Epithelial cell of proximal tubule (primary cell): ENCODE data around the gene CP. TPM values are rescaled to one million over a fixed set of nuclear protein-coding genes. Genes with fewer than 3 reads are reported as not detected.
A peak's percentile ranks its signal among the peaks of the same experiment; 100 is the strongest.

Experiments used
- DNase-seq: peaks from one replicate; pipeline ENCODE4 v3.0.0-alpha.2; 2011; ENCODE audit warnings: low read depth
- H3K4me3 ChIP-seq: 2 replicates; pipeline ENCODE4 v1.5.1; 2011; ENCODE audit warnings: low read depth, mild to moderate bottlenecking, low read length
- total RNA-seq: library from RNA; depleted of rRNA; stranded (reverse); fragments of >200 nt; gene quantifications from 2 replicates; pipeline ENCODE4 v1.2.3, GENCODE V29; 2015
- TF ChIP-seq, protein P1 (sequence below): conservative IDR thresholded peaks from 2 replicates; pipeline ENCODE4 v1.5.1; 2012; ENCODE audit warnings: low read depth, mild to moderate bottlenecking, low read length

Gene CP
- total RNA-seq, 1 donor from 2014 or later = not detected

- no peak overlapping the region for H3K4me3 ChIP-seq
- DNase-seq = no peak
- TF ChIP-seq, protein P1, sequence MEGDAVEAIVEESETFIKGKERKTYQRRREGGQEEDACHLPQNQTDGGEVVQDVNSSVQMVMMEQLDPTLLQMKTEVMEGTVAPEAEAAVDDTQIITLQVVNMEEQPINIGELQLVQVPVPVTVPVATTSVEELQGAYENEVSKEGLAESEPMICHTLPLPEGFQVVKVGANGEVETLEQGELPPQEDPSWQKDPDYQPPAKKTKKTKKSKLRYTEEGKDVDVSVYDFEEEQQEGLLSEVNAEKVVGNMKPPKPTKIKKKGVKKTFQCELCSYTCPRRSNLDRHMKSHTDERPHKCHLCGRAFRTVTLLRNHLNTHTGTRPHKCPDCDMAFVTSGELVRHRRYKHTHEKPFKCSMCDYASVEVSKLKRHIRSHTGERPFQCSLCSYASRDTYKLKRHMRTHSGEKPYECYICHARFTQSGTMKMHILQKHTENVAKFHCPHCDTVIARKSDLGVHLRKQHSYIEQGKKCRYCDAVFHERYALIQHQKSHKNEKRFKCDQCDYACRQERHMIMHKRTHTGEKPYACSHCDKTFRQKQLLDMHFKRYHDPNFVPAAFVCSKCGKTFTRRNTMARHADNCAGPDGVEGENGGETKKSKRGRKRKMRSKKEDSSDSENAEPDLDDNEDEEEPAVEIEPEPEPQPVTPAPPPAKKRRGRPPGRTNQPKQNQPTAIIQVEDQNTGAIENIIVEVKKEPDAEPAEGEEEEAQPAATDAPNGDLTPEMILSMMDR = no peak
Measured at GRCh38 chr3:149258298-149258697, 36.7 kb upstream of the CP start.

- DNase-seq = no peak
- TF ChIP-seq, protein P1 = no peak
- no peak overlapping the region for H3K4me3 ChIP-seq
Measured at GRCh38 chr3:149252272-149252671, 30.6 kb upstream of the CP start.

- TF ChIP-seq, protein P1 = no peak
- no peak overlapping the region for H3K4me3 ChIP-seq
- DNase-seq = no peak
Measured at GRCh38 chr3:149251186-149251585, 29.6 kb upstream of the CP start.

DNA sequence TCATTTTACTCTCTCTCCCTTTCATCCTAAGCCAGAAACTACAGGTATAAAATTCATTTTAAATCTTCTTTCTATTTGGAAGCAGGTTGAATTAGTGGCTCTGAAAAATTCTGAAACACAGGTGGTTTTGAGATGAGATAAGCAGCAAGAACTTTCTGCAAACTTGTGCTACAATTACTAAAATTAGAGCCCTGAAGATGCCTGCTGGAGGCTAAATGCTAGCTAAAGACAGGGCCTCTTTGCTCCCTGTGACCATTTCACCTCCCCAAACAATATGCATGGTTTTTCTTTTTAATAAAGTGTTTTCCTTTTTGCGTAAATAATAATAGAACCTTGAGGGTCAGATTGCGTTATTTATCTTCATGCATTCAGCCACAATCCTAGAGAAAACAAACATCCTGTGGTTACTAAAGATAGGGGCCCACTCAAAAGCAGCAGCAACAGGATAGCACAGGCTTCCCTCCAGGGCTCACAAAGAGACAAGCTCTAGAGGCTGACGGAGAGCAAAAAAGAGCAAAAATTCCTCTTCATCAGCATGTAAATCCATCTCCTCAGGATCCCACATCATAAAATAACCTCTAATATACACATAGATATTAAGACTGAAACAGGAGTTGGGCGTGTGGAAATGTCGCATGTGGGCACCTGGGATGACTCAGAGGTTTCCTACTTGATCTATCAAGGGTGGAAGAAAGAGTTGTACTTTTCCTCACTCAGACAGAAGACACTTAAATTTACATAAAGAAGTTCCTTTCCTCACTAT, 26.5 kb upstream of the CP start:
- TF ChIP-seq, protein P1 = no peak
- no peak overlapping the region for H3K4me3 ChIP-seq
- DNase-seq = no peak

GRCh38 chr3:149247008-149247710, 25.5 kb upstream of the CP start:
- TF ChIP-seq, protein P1 = no peak
- DNase-seq = no peak

GRCh38 chr3:149245738-149246451, 24.3 kb upstream of the CP start:
- no peak overlapping the region for H3K4me3 ChIP-seq
- DNase-seq = peak; percentile 56
- TF ChIP-seq, protein P1 = no peak

More at GRCh38 chr3:149247008-149247710, 25.5 kb upstream of the CP start:
- H3K4me3 ChIP-seq = no peak overlapping the region
